ENCODE results near the gene TMEM187. TPM values are rescaled to one million over a fixed set of nuclear protein-coding genes. Genes with fewer than 3 reads are reported as not detected.

TMEM187 gene
- total RNA-seq, 1 donor from 2014 or later: 19.2 TPM

GRCh38 chrX:153944140-153944799, 28.3 kb upstream of the TMEM187 start, which contains the start of gene RENBP:
RENBP (minus strand) TSS chrX:153944643; CDS start chrX:153944610, 33 bp downstream.
- peak within 1 kb of the TSS; percentile 27 for H3K27ac Mint-ChIP-seq (ENCODE audit: unreplicated experiment)
- H3K4me1 Mint-ChIP-seq (ENCODE audit: unreplicated experiment): peaks cover 17% of the 10 kb centered on the region
- no peaks in the 10 kb centered on the region for H3K27me3 Mint-ChIP-seq (ENCODE audit: unreplicated experiment)
- TF ChIP-seq CTCF (IDR thresholded peaks at IDR 0.05): no peak
- no peaks in the 10 kb centered on the region for H3K9me3 Mint-ChIP-seq (ENCODE audit: unreplicated experiment)
- peak within 1 kb of the TSS; percentile 67 for H3K4me3 Mint-ChIP-seq (ENCODE audit: unreplicated experiment)
- peaks cover 7% of the 10 kb centered on the region for H3K36me3 Mint-ChIP-seq (ENCODE audit: unreplicated experiment)
- no peak for DNase-seq (ENCODE audit: extremely low spot score, unreplicated experiment)

GRCh38 chrX:153944800-153945150, 27.8 kb upstream of the TMEM187 start:
- Mint-ChIP-seq H3K9me3 (ENCODE audit: unreplicated experiment) (no peaks in the 10 kb centered on the region), H3K4me1 (ENCODE audit: unreplicated experiment) (peaks cover 15% of the 10 kb centered on the region), H3K27me3 (ENCODE audit: unreplicated experiment) (no peaks in the 10 kb centered on the region), H3K36me3 (ENCODE audit: unreplicated experiment) (peaks cover 9% of the 10 kb centered on the region), H3K4me3 (ENCODE audit: unreplicated experiment) (peak overlapping the region; percentile 67), H3K27ac (ENCODE audit: unreplicated experiment) (no peak overlapping the region)
- no peak for TF ChIP-seq CTCF (IDR thresholded peaks at IDR 0.05)
- no peak for DNase-seq (ENCODE audit: extremely low spot score, unreplicated experiment)

GRCh38 chrX:153945956-153946943, 26.3 kb upstream of the TMEM187 start:
- peaks cover 13% of the 10 kb centered on the region for H3K4me1 Mint-ChIP-seq (ENCODE audit: unreplicated experiment)
- no peak overlapping the region for H3K4me3 Mint-ChIP-seq (ENCODE audit: unreplicated experiment)
- H3K36me3 Mint-ChIP-seq (ENCODE audit: unreplicated experiment): peaks cover 19% of the 10 kb centered on the region
- H3K27ac Mint-ChIP-seq (ENCODE audit: unreplicated experiment): no peak overlapping the region
- H3K9me3 Mint-ChIP-seq (ENCODE audit: unreplicated experiment): no peaks in the 10 kb centered on the region
- no peaks in the 10 kb centered on the region for H3K27me3 Mint-ChIP-seq (ENCODE audit: unreplicated experiment)
- DNase-seq (ENCODE audit: extremely low spot score, unreplicated experiment): no peak
- TF ChIP-seq CTCF (IDR thresholded peaks at IDR 0.05): no peak

GRCh38 chrX:153947009-153947769, 25.4 kb upstream of the TMEM187 start:
- Mint-ChIP-seq H3K36me3 (ENCODE audit: unreplicated experiment) (peaks cover 23% of the 10 kb centered on the region), H3K27me3 (ENCODE audit: unreplicated experiment) (no peaks in the 10 kb centered on the region), H3K9me3 (ENCODE audit: unreplicated experiment) (no peaks in the 10 kb centered on the region), H3K27ac (ENCODE audit: unreplicated experiment) (no peak overlapping the region), H3K4me1 (ENCODE audit: unreplicated experiment) (peaks cover 11% of the 10 kb centered on the region), H3K4me3 (ENCODE audit: unreplicated experiment) (no peak overlapping the region)
- DNase-seq (ENCODE audit: extremely low spot score, unreplicated experiment): peak; percentile 93
- TF ChIP-seq CTCF (IDR thresholded peaks at IDR 0.05): peak; percentile 93

Data from osteocyte (in vitro differentiated cells).